Retina (tissue), 1 donor: Measurements from ENCODE around the gene PIGC.

Source experiments
- DNase-seq: peaks from one replicate; pipeline ENCODE4 v3.0.0-alpha.2; 2016

PIGC gene

GRCh38 chr1:172397221-172397620 is 46.6 kb downstream of the PIGC start:
- DNase-seq, result no peak

- no peak for DNase-seq
Measured at GRCh38 chr1:172395576-172395975, 48.3 kb downstream of the PIGC start.

GRCh38 chr1:172394811-172395210 is 49.1 kb downstream of the PIGC start:
- no peak for DNase-seq

GRCh38 chr1:172394141-172394751 is 49.6 kb downstream of the PIGC start:
- no peak for DNase-seq

- DNase-seq, result no peak
Measured at GRCh38 chr1:172393354-172393753, 50.5 kb downstream of the PIGC start.

GRCh38 chr1:172391976-172392375 is 51.9 kb downstream of the PIGC start:
- no peak for DNase-seq
